HG03575 (cell line): Measurements from ENCODE around the gene POMGNT1.

ENCODE experiments used
- ATAC-seq: cut with Tn5 transposase; IDR thresholded peaks from one replicate; pipeline ENCODE4 v1.9.1; 2021; ENCODE audit not compliant: unreplicated experiment, insufficient number of reproducible peaks, low FRiP score; ENCODE audit errors: extremely low read depth

POMGNT1 gene

DNA sequence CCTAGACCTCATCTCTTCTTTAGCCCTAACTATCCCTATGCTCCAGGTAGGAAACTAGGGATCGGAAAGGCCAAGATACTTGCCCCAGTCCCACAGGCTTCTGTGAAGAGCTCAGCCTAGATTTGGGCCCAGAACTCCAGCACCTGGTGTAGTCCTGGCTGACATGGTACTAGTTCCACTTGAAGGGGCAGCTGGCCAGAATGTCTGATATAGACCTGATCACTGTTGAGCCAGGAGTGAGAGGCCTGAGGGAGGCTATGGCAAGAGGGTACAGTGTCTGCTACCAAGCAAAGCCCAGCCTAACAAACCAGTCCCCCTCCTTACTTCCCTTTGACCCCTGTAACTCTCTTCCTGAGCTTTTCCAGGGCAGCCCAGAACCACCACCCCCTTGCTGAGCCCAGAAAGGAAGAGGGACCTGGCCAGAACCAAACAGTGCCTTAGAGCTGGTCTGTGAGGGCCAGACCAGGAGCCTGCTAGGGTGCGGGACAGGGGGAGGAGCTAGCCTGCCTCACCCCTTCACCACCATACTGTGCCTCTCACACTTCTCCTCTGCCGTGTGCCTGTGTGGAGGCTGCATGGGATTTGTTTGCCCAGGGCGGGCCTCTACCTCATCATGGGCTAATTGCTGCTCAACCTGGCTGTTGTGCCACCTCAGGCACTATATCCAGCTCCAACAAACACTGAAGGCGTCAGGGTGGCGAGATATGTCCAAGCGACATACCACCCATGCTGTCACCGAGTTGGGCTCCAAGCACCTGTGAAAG lies 10.9 kb downstream of the POMGNT1 start:
- ATAC-seq: no peak

DNA sequence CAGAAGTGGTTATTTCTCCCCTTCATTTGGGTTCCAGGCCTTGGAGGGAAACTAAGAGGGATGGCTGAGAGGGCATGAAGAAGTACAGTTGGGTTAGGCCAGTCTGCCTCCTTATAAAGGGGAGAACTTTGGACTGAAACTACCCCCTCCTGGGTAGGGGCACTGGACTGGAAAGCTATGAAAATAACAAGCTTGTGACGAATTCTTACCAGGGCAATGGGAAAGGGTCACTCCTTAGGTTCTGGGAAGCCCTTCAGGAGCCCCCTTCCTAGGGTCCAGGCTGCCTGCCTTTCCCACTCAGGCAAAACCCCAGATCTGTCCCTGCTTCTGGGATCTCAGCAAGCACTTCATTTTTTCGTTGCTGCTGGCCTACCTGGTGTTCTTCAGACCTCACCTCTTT lies 12.2 kb downstream of the POMGNT1 start:
- ATAC-seq: no peak

DNA sequence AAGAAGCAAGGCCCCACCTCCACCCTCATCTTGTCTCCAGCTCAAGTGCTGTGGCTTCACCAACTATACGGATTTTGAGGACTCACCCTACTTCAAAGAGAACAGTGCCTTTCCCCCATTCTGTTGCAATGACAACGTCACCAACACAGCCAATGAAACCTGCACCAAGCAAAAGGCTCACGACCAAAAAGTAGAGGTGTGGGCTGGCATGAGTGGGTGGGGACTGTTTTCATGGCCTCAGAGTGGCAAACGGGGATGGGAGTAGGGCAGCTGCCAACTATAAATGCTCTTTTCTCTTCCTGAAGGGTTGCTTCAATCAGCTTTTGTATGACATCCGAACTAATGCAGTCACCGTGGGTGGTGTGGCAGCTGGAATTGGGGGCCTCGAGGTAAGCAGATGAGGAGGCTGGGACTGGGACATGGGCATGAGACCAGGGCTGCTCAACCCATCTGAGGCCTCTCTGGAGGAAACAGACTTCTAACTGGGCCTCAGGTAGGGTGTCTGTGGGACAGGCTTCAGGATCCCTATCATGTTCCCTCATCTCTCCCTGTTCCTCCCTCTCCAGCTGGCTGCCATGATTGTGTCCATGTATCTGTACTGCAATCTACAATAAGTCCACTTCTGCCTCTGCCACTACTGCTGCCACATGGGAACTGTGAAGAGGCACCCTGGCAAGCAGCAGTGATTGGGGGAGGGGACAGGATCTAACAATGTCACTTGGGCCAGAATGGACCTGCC lies 13.1 kb downstream of the POMGNT1 start:
- no peak for ATAC-seq

DNA sequence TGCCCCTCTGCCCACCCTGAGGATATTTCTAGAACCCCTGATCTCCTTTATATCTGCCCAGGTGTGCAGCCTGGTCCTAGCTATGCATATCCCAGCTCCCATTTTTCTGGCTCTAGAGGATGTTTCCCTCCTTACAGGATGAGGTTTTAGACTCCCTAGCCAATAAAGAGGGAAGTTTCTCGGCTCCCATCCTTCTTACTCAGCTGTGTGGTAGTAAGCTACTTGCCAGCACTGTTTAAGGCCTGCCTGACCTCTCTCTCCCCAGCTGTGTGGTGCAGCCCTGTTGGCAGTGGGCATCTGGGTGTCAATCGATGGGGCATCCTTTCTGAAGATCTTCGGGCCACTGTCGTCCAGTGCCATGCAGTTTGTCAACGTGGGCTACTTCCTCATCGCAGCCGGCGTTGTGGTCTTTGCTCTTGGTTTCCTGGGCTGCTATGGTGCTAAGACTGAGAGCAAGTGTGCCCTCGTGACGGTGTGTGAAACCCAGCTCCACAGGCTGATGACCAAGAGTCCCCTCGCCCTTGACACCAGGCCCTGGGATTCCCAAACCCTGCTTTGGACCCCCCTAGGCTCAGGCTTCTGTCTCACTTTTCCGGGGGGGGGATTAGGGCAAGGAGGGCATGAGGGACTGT lies 14.2 kb downstream of the POMGNT1 start:
- ATAC-seq: no peak

DNA sequence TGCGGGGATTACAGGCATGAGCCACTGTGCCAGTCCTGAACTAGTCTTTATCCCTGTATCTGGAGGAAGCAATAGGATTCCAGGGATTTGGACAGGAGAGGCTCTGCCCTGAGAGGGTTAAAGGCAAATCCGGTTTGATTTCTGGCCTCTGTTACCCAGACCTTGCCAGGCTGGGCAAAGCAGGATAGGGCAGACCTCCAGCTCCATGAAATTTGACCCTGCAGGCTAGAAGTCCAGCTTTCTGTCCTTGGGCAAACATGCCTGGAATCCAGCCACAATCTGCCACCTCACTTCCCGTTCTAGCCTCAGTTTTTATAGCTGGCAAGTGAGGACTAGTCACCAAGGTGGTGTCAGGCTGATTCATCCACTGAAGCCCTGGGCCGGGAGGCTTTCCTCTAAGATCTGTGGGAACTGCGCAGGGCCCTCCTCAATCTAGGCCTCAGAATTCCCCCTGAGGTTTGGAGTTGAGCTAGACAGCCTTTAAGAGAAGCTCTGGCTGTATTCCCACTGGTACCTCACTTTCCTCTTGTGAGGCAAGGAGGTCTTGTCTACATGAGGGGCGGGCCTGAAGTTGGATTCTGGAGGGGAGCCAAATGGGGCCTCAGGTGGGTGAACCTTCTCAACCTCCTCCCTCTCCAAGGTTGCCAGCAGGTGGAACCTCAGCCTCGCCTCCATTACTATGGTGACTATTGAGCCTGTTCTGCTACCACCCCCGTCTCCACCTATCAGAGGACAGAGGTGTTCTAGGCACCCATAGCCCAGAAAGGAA lies 15.0 kb downstream of the POMGNT1 start:
- ATAC-seq: no peak

DNA sequence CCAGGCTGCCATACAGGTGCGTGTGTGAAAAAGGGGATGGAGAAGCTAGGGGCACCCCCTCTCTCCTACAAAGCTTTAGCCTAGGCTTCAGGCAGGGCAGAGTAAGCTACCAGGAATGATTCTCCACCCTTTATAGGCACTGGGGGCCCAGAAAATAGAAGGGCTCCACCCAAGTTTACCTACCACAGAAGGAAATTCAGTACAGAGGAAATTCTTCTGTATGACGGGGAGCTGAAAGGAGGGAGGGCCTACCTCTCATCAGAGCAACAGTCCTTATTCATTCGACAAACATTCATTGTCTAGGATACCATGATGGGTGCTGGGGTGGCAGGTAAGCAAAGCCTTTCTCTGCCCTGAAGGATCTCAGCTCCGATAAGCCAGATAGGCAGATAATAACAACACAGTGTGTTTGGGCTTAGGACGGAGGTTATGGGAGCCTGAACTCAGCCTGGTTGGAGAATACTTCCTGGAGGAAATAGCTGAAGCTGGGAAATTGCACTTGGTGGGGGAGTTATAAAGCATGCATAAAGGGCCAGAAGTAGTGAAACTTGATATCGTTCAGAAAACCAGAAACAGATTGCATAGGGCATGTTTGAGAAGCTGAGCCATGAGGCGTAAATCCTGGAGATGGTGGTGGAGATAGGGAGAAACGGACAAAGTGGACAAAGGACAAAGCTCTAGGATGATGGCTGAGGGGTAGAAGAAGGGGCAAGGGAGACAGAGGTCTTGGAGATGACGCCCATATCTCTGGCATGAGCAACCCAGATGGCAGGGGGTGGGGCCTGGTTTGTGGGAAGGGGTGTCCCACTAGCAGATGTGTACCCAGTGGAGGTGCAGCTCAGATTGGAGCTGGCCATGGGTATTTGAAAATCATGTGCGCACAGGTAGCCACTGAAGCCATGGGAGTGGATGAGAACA lies 16.6 kb downstream of the POMGNT1 start:
- no peak for ATAC-seq

DNA sequence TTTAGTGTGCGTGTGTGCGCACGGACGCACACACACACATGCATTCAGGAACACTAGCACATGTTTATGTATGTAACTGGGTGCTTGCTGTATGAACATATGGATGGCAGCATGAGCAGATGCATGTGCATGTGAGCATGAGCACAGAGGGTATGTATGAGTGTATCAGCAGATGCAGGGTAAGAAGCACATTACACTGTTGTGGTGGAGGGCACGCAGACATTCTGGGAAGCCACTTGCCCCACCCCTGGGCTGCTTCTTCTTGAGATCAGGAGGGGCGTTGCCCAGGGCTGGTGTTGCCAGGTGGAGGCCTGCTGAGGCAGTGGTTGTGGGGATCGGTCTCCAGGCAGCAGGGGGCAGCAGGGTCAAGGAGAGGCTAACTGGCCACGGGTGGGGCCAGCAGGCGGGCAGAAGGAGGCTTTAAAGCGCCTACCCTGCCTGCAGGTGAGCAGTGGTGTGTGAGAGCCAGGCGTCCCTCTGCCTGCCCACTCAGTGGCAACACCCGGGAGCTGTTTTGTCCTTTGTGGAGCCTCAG lies 18.1 kb downstream of the POMGNT1 start:
- no peak for ATAC-seq

DNA sequence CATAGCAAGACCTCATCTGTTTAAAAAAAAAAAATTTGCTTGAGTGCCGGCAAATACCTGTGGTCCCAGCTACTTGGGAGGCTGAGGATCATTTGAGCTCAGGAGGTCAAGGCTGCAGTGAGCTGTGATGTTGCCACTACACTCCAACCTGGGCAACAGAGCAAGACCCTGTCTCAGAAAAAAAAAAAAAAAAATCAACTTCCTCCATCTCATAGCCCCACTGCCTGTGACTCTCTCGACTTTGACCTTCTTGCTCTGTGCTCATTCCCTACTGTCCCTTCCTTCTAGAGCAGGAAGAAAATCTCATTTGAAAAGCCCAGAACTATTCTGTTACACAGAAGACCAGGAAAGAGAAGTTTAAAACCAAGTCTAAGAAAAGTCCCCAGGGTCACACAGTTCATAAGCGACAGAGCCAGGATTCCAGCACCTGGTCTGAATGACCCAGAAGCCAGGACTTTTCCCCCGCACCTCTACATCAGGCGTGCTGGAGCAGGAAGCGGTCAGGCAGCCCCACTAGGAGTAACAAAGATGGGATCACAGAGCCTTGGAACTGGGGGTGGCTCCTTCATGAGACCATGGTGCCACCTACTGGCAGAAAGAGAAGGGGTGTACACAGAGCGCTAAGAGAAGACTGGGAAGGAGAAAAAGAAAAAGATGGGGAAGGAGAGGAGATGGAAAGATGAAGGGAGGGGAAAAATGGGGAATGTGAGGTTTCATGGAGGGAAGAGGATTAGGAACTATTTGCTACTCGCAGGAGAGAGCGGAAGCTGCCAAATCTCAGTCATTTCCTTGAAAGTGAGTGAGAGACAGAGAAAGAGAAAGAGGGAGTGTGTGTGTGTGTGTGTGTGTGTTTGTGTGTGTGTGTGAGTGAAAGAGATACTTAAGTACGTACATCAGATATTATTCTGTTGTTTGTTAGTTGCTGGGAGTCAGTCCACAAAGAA lies 18.8 kb downstream of the POMGNT1 start:
- no peak for ATAC-seq

DNA sequence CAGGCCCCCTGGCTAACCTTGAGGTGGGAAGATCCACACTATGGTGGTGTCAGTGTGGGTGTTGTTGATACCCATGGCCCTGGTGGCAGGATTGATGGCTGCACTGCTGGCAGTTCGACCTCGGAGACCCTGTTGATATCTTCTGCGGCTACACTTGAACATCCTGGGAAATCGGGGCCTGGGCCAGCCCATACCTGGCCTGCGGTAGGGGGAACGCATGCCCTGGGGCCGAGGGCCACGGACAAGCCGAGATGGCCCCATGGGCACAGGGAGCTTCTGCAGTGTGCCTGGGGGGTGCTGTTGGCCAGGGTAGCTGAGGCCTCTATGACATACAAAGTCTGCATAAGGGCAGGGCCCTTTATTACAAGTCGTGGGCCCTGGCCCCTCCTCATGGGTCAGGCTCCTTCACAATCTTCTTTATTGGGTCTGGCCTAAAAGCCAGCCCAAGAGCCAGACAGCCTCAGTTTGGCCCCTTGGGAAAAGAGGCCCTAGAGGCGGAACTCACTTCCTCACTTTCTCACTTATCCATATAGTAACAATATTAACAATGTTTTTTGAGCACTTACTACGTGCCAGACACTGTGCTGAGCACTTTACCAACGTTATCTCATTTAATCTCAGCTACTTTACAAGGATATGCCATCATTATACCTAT lies 21.9 kb downstream of the POMGNT1 start, which contains the start of gene P3R3URF:
TSS of gene P3R3URF (minus strand) at position 278 of the 655 bp plus-strand sequence. CDS start at position 261, 17 bp downstream.
- ATAC-seq: no peak

DNA sequence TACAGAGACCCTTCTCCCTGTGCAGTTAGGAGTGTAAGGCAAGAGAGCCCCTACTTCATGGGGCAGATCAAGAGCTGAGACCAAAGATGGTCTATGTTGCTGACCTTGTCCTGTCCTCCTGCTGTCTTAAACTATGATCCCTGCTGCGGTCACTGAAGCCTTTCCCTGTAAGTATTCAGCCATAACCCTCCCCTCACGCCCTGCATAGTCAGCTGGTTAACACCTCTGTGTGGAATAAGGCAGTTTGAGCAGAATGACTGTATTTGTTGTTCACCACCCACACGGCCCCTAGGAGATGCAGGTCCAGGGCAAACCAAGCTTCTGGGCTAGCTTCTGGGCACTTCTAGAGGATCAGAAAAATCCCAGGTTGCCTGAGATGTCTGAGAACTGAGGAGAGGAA lies 23.0 kb downstream of the POMGNT1 start:
- no peak for ATAC-seq

DNA sequence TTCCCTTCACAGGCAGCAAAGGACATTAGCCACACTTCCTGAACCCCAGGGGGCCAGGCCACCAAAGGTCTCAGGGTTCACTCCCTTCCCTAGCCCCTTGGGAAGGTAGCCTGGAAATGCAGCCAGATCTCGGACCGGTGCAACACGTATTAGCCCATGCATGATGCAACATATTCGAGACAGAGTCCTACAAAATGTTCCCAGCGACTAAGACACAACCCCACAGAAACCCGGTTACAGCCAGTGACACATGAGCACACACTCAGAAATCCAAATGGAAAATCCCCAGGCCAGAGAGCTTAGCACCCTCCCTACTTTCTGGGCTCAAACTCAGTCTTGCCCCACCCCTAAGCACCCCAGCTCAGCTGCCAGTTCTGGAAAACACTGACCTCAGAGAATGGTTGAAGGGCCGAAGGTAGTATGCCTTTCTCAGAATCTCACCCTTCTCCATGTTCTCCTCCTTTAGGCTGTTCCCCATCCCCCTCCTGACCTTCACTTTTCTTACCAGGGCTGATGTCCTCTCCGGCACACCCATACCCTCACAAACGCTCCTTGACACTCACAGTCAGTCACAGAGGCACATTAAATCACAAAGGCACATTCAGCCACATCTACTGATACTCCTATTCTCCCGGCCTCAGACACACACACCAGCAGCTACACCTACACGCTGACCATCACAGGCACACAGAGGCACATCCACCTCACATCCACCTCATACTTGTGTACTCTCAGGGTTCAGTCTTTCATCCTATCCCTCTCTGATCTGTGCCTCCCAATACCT lies 23.6 kb downstream of the POMGNT1 start, which contains the start of gene TSPAN1:
TSS of gene TSPAN1 (plus strand) at position 640 of the 784 bp plus-strand sequence. CDS start 6,021 bp downstream, outside the sequence.
- ATAC-seq: no peak

DNA sequence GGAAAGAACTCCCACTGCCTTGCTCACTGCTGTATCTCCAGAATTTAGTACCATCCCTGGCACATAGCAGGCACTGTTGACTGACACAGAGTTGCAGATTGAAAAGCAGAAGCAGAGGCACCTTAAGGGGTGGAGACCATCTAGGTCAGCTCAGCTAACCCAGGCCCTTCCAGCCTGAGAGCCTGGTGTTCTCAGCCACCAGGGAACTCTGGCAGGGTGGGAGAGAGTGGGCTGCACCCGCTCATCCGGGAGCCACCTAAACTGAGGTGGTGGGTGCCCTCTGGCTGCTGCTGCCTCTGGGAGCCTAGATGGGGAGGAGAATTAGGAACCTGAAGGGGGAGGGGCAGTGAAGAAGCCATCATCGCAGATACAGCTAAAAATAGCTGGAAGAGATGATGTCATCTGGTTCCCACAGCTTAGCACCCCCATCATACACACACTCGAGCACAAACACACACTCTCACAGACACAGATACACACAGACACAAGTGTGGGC lies 24.8 kb downstream of the POMGNT1 start:
- no peak for ATAC-seq

DNA sequence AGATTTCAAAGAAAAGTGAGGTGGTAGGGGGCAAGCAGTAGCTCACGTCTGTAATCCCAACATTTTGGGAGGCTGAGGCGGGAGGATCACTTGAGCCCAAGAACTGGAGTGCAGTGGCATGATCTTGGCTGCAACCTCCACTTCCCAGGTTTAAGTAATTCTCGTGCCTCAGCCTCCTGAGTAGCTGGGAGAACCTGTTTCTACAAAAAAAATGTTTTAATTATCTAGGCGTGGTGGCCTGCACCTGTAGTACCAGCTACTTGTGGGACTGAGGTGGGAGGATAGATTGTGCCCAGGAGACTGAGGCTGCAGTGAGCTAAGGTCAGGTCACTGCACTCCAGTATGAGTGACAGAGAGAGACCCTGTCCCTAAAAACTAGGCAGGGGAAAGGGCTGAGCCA lies 25.9 kb downstream of the POMGNT1 start:
- ATAC-seq: no peak

DNA sequence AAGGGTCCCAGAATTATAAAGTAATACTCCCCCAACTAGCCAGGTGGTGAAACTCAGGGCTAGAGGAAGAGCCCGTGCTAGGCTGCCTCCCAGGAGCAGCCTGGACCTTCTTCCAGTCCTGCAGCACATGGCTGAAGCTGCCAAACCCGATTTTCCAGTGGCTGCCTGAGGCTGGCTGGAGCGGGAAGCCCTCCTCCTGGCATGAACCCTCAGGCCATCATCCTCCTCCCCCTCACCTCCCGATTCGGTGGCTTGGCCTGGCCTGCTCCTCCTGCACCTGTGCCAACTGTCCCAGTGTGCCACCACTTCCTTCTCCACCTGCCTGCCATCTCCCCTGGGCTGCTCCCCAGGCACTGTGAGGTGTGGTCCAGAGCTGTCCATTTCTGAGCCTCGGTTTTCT lies 26.4 kb downstream of the POMGNT1 start:
- no peak for ATAC-seq

DNA sequence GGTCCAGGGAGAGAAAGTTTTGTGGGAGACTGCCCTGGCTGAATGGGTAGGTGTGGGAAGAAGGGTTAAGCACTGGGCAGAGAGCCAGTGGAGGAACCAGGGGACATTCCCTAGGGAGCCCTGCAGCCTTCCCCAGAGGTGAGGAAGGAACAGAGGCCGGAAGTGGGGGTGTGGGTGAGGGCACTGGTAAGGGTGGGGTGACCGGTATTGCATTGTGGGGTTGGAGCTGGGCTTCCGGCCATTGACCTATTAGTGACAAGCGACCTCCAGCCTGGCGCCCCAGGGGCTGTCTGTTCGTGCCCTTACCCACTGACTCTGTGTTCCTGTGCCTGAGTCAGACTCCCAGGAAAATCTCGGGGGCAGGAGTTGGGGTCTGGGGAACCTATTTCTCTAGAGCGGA lies 26.9 kb downstream of the POMGNT1 start:
- ATAC-seq: no peak
